ENCODE results near the gene NFASC.

NFASC gene

DNA sequence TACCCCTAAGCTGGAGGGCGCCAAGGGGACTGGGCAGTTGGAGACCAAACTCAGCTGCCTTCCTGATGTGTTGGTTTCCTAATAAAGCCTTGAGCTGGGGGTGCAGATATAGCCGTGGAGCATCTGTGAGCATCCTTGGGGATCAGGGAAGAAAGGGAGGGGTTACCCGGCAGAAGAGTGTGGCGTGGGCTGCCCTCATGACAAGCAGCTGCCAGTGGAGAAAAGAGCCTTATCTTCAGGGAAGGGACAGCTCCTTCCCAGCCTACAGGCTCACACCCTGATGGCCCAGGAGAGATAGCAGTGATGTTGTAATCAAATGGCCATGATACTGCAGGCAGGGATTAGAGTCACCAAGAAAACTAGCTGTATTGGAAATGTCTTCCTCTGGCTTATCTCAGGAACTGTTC is 10.8 kb upstream of the NFASC start:
- DNase-seq (ENCODE audit: low read depth, low spot score) = no peak

DNA sequence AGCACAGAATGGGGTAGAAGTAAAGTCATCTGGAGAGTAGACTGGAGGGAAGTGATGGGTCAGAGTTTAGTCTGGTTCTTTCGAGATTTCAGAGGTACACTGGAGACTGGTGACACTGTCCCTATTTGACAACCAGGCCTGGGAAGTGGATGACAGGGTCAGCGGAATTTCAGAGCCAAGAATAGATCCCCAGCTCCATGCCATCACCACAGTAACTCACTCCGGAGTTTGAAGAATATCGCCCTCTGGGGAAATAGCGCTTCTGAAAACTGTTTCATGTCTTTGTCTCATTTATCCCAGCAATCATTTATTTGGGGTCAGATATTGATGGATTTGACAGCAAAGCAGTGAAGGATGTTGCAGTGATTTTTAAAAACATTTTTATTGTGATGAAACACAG is 7.6 kb upstream of the NFASC start:
- no peak for DNase-seq (ENCODE audit: low read depth, low spot score)

DNA sequence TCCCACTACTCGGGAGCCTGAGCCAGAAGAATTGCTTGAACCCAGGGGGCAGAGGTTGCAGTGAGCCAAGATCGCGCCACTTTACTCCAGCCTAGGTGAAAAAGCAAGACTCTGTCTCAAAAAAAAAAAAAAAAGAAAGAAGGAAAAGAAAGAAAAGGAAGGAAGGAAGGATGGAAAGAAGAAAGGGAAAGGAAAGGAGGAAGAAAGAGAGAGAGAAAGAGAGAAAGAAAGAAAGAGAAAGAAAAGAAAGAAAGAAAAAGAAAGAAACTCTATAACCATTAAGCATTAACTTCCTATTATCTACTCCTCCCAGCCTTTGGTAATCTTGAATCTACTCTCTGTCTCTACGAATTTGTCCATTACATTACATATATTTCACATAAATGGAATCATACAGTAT is 6.9 kb upstream of the NFASC start:
- DNase-seq (ENCODE audit: low read depth, low spot score) = no peak

DNA sequence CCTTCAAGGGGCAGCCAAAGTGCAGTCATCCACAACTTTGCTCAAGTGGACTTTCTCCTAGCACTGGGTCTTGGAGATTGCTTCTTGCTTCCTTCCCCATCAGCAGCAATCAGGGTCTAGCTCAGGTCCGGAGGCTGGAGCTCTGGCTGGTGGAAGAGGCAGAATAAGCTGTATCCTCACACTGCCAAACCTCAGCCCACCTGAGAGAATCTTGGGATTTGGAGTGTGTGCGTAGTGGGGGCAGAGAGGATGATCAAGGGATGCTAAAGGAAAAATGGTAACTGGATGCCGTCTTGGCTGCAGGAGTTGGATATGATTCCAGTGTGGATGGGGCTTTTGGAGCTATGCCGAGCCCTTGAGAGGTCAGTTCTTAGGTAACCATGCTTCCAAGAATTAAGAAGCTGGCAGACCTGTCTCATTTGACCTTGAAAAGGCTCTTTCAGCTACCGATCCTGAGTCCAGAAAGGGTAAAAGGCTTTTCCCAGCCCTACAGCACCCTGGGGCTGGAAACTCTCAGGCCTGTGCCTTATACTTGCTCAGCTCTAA is 4.5 kb upstream of the NFASC start:
- no peak for DNase-seq (ENCODE audit: low read depth, low spot score)

DNA sequence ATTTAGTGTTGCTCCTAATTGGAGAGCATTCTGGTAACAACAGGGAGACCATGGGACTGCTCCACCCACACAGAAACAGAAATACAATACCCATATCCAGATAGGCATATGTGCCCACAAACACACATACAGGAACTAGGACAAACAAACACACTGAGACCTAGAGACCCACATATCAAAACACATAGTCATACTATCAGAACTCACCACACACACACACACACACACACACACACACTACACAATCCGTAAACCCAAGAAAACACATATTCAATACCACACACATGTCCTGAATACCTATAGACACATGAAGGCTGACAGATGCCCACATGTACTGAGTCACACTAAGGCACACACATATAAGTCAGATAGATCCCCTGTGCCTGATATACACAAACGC is 3.5 kb upstream of the NFASC start:
- DNase-seq (ENCODE audit: low read depth, low spot score) = no peak

DNA sequence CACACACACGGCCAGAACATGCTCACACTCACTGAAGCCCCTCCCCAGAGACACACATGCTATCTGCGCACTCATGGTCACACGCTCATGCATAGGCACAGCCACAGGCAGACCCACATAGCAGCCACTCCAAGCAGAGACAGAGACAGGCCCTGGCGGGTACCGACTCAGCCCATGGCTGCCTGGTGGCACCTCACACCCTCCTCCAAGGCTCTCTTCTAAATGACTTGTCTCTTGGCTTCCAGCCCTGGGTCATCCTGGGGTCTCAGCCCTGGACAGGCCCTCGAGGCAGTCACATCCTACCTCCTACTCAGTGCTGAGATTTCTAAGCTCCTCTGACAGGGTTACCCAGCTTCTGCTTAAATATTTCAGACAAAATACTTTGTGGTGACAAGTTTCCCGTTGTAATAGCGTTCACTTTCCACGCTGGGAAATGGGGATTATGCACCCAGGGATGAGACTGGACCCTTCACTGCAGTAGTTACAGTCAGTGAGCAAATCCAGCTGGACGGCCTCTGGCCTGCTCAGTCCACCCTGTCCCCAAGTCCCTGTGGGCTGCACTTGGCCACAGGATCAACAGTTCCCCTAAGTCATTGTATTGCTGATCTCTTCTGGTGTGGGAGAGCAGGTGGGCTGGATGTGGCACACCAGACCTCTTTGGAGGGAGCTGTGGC is 2.9 kb upstream of the NFASC start:
- DNase-seq (ENCODE audit: low read depth, low spot score) = no peak

DNA sequence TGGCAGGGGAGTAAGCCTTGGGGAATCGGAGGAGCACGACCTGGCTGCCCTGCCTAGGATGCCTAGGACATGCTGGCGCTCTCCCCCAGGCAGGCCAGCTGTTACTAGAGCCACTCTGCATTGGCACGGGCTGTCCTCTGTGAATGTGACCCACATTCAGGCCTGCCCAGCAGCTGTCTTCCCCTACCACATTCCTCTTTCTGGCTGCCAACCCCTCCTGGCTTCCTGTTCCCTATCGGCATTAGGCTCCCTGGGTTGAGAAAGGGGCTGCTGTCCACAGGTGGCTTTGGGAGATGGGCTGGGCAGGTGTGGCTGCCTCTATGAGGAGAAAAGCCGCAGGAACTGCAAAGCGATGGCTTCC is 2.3 kb upstream of the NFASC start:
- no peak for DNase-seq (ENCODE audit: low read depth, low spot score)

DNA sequence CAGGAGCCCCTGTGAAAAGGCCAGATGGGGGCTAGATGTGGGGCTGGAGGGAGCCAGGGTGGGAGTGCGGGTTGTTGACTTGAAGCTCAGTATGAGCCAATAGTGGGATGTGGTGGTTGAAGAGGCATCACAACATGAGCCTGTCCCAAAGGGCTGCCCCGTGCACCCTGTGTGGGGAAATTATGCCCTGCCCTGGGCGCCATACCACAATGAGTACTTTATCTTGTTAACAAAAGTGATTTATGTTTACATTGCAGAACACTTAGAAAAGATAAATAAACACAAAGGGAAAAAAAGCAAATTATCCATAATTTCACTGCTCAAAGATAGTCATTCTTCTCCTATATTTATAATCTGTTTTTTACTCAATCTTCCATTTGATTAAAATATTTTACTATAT is 1.6 kb upstream of the NFASC start:
- DNase-seq (ENCODE audit: low read depth, low spot score) = no peak

DNA sequence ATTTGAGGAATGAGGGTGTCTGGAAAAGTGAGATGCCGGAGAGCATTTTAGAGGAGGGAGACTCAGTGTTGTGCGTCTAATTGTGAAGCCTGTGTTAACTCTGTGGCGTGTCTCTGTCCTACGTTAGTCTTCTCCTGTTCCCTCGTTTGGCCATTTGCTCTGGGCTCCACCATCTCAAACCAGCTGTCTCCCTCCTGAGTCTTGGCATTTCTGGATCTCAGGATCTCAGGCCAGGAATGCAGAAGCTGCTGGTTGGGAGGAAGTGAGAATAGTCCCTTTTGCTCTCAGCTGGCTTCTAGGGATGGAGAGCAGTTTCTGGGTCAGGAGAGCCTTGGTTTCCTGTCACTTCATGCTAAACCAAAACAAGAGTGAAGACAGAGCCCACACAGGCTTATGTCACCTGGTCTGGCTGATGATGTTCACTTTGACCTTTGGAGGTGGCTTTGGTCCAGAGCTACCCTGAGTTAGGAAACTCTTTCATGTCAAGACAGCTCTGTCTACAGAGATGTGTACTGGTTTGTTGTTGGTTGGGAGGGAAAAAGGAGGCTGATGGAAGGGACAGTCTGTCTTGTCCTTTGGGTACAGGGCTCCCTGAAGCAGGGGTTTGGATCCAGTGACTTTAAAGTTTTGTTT is 859 bp downstream of the NFASC start:
- DNase-seq (ENCODE audit: low read depth, low spot score) = no peak

DNA sequence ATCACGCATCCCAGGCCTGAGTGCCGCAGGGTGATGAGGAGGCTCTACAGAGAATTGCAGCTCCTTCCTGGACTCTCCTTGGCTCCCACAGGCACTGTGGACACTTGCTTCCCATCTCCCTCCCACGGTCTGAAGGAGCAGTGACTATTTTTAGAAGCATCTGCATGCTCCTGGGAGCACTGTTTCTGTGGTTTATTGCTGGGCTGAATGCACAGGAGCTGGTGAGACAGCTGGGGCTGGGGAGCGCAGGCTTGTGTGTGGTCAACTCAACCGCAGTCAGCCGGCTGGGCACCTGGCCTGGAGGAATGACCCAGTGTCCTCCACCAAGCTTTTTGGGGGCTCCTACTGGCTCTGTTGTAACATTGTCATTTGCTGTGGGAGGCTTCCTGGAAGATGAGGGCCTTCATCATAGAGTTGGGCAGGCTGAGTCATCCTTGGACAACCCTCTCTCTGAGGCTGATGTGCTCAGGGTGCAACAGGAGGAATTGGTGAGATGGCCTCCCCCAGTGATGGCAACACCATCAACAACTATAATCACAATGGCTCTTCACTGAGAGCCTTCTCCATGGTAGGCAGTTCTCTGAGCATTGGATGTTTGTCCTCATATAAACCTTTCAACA is 1.7 kb downstream of the NFASC start:
- DNase-seq (ENCODE audit: low read depth, low spot score) = no peak

DNA sequence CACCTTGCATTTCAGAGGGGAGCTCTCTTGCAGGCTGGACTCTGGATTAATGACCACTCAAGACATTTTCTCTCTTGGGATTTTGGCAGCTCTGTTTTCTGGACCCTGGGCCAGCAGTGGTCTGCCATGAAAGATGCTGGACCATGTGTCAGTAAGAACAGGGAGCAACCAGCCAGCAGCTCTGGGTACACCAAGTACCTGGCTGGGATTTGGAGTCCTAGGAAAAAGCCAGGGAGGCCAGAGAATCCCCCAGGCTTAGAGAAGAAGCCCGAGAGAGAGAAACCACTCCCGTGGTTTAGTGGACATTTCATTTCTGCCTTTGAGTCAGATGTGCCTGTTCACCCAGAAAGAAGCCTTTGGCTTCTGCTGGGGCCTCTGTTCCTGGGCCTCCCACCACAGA is 2.5 kb downstream of the NFASC start:
- DNase-seq (ENCODE audit: low read depth, low spot score) = no peak

DNA sequence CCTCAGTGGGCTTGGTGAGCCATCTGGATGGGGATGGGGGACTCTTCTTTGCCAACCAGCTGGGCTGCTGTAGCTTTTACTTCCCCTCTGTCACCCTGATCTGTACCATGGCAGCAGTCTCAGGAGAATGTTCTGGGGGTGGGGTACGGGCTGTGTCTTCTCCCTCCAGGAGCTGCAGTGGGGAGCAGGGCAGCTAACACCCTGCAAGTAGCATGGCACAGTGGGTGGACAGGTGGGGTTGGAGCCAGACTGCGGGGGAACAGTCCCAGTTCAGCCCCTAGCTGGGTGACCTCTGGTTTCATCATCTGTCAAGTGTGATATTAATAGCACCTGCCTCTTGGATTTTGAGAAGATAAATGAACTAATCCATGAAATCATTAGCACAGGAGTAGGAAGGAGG is 3.1 kb downstream of the NFASC start:
- DNase-seq (ENCODE audit: low read depth, low spot score) = no peak

DNA sequence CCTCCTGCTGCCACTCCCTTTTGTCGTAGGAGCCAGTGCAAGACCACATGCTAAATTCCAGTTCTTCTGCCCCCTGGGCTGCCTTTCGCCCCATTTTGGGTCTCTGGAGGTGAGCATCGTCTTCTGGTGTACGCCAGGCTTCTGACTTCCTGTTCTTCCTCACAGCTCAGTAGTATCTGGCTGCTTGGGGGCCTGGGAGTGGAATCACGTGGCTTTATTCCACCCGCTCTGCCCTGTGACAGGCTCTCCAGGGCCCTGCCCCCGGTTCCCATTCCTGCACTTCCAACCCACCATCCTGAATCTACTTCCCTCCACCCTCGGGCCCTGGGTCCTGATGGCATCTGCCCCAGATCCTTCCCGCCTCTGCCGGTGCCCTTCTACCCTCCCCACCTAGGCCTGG is 3.6 kb downstream of the NFASC start:
- no peak for DNase-seq (ENCODE audit: low read depth, low spot score)

DNA sequence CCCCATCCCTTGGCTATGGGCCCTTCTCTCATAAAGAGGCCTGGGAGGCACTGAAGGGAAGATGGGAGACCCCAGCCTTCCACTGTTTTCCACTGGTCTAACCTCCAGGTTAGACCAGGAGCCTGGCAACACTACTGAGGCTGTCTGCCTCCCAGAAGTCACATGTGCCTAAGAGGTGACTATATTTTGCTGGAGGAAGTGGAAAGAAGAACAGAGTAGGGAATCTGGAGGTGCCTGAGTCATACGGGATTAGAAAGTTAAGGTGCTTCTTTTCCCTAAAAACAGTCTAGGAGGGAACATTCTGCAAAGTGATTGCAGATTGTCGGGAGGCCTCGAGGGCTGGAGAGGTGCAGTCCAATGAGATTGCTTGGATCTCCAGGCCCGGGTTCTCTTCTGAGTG is 4.6 kb downstream of the NFASC start:
- no peak for DNase-seq (ENCODE audit: low read depth, low spot score)

DNA sequence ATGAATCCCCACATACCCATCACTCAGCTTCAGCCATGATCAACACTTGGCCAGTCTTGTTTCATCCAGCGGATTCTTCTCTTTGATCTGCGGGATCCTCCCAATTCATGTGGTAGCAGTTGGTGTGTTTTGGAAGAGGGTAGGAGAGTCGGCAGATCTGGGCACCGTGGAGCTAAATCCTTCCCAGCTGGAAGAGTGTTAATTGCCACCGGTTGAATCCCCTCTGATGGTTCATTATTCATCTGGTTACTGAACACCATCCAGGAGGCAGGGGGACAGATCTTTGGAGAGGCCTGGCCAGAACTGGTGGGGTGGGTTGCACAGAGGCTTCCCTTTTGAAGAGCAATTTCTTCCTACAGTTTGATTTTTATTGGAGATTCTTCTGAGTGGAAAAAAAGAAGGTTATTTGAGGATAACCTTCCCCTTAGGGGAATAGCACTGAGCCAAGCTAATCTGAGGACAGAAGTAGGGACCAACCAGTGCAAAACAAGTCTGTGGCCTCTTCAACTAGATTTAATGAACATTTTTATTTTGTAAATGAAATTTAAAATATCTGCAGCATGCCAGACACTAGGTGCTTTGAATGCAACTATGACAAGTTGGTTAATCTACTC is 8.1 kb downstream of the NFASC start:
- DNase-seq (ENCODE audit: low read depth, low spot score) = no peak

DNA sequence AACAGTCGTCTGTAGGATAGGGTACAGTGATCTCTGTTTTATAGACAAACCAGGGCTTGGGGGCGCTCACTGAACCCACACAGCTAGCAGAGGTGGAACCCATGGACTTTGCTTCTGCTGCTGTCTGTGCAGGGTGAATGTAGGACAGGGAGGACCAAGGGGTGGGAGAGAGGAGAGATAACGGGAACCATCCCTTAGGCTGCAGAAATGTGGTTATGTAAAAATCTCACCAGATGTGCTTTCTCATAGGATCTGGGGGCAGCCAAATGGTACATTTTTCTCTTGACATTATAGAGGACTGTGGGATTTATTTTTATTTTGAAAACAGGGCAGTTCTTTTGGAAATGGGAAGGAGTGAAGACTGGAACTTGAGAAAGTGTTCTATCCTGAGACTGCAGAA is 8.7 kb downstream of the NFASC start:
- no peak for DNase-seq (ENCODE audit: low read depth, low spot score)

DNA sequence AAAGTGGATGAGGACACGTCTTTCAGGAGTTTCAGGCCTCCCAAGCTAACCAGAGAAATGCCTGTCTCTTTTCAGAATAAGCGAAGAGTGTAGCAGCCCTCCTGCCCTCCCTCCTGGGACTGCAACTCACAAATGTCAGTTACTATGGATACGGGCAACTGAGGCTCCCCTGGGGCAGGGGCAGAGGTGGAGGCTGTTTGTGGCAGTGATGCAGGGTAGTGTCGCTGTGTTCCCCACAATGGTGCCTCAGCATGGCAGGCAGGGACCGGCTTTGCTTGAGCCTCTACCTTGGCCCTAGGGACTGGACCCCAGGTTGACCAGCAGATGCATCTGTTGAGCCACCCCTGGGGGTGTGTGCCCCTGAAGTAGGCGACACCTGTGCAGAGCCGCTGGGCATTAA is 10.2 kb downstream of the NFASC start:
- no peak for DNase-seq (ENCODE audit: low read depth, low spot score)

DNA sequence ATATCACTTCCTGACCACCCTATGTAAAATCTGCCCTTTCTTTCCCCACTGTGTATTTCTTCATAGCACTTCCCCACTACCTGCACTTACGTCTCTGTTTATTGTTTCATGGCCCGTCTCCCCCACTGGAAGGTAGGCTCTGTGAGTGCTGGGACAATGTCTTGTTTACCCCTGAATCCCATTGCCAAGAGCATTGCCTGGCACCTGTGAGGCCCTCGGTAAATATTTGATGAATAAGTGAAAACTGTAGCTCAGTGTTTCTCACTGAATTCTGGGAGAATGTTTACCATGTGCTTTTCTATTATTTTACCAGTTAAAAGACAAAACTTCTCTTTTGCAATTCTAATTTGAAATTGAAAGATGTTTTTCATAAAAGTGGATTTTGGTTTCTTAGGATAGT is 11.8 kb downstream of the NFASC start:
- DNase-seq (ENCODE audit: low read depth, low spot score) = no peak

DNA sequence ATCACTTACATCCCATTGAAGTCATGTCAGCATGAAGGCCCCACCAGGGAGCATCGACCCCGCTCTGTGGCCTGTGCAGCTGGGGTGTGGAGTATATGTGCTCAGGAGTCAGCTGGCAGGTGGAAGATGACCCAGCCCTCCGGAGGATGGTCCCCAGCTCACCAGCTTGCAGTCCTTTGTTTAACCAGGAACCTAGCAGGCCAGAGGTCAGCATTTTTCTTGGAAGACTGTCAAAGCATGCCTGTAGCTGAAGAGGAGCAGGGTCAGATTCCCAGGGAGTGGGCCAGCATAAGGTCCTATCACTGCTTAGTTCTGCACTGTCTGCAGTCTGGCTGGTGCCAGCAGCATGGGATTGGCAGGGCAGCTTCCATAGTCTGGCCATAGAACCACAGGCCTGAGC is 12.7 kb downstream of the NFASC start:
- DNase-seq (ENCODE audit: low read depth, low spot score) = no peak

DNA sequence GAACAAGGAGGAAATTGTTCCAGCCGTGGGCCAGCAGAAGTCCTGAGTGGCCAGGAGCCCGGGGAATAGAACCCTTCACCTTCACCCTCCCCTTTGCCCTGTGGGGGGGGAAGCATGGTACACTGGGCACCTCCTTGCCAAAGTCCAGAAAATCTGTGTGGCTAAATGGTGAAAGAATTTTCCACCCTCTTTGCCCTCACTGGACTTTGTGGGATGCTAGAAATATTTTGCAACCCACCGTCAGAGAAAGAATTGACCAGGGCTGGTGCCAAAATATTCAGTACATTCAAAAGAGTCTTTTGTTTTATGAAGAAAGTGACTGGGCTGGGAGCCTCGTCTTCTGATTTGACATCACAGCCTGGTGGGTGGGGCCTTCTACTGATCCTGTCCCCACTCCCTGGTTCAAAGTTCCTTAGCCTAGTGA is 14.6 kb downstream of the NFASC start:
- DNase-seq (ENCODE audit: low read depth, low spot score) = no peak

DNA sequence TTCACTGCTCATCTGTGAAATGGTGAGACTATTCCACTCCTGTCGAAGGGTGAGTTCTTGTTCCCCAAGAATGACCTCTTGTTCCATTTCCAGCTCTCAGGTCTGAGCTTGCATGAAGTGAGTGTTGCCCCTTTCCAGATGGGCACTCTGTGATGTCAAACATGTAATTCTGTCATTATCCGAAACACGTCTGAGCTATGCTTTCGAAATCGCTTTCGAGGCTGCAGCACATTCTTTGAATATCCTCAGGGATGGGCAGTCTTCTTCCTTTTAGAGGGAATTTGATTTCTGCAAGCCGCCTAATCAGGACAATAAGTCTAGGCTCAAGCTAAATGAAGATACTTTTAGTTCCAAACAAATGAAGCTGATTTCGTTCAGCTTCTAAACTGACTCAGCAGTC is 15.1 kb downstream of the NFASC start:
- no peak for DNase-seq (ENCODE audit: low read depth, low spot score)

DNA sequence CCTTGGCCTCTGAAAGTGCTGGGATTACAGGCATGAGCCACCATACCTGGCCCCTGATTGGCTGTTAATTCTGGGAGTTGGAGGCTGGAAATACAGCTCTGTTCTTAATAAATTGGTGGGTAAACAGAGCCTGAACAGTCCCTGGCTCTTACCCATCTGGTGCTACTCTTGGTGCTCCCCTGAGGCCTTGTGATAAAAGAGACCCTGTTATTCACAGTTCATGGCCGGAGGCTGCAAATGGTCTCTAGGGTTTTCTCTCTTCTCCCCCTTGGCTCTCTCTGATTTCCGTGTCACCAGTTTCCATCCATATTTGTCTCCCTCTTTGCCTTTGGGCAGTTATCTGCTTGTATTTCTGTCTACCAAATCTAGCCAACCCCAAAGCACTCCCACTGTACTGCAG is 17.2 kb downstream of the NFASC start:
- no peak for DNase-seq (ENCODE audit: low read depth, low spot score)

DNA sequence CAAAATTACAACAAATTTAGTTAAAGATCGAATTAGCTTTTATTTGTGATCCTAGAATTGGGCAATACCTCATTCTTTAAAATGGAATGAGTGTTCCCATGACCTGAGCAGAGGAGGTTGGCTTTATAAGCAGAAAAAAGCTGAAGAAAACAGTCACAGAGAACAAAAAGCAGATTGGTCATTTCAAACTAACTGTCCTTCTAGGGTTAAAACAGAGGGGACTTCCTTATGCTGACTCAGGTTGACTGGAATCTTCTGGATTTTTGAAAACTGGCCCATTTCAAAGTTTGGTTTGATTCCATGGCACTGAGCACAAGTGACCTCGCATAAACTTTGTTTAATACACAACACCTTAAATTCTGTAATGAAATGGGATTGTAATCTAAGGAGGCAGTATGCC is 17.6 kb downstream of the NFASC start:
- DNase-seq (ENCODE audit: low read depth, low spot score) = no peak

All from activated naive CD8-positive, alpha-beta T cell treated with anti-CD3 and anti-CD28 coated beads, Interleukin-2, amount 50 U/mL, for 16 hours (primary cell).